NCI-H2227 (cell line): Measurements from ENCODE around the gene FRG2.
"Not testable (repeated sequence)": the region's sequence is repeated elsewhere in the genome, so short reads cannot be mapped to it uniquely, and the experiment has no call there.

Experiments used
- DNase-seq: peaks from one replicate; lab custom pipeline; 2025; ENCODE audit not compliant: unreplicated experiment; lab: John Stamatoyannopoulos, UW

The FRG2 gene

GRCh38 chr4:190027156-190027555 is at the start of gene FRG2:
FRG2 (minus strand) TSS chr4:190027256; CDS start chr4:190027204, 52 bp downstream.
- DNase-seq: not testable (repeated sequence)

GRCh38 chr4:190068351-190068750 is 41.3 kb upstream of the FRG2 start:
- DNase-seq: not testable (repeated sequence)

- DNase-seq: not testable (repeated sequence)
Observed at GRCh38 chr4:190064805-190065204, 37.7 kb upstream of the FRG2 start.

- not testable (repeated sequence) for DNase-seq
Observed at GRCh38 chr4:190064342-190064741, 37.3 kb upstream of the FRG2 start, which contains the start of gene DBET. DBET (plus strand) TSS chr4:190064502.

GRCh38 chr4:190058997-190059396 is 31.9 kb upstream of the FRG2 start:
- DNase-seq: not testable (repeated sequence)

GRCh38 chr4:190049378-190050239 is 22.6 kb upstream of the FRG2 start:
- not testable (repeated sequence) for DNase-seq

- not testable (repeated sequence) for DNase-seq
Observed at GRCh38 chr4:190047627-190048026, 20.6 kb upstream of the FRG2 start.

GRCh38 chr4:190040873-190041272 is 13.8 kb upstream of the FRG2 start:
- not testable (repeated sequence) for DNase-seq

- DNase-seq: not testable (repeated sequence)
Observed at GRCh38 chr4:190037704-190038388, 10.8 kb upstream of the FRG2 start.

- not testable (repeated sequence) for DNase-seq
Observed at GRCh38 chr4:190031264-190031663, 4.2 kb upstream of the FRG2 start.

GRCh38 chr4:190022614-190023281 is 4.3 kb downstream of the FRG2 start:
- not testable (repeated sequence) for DNase-seq

GRCh38 chr4:190021973-190022372 is 5.1 kb downstream of the FRG2 start:
- DNase-seq: not testable (repeated sequence)

GRCh38 chr4:190020790-190021717 is 6.0 kb downstream of the FRG2 start:
- DNase-seq: no peak

GRCh38 chr4:190019859-190020463 is 7.1 kb downstream of the FRG2 start:
- not testable (repeated sequence) for DNase-seq

GRCh38 chr4:190019023-190019858 is 7.8 kb downstream of the FRG2 start:
- DNase-seq: no peak

GRCh38 chr4:190018201-190018920 is 8.7 kb downstream of the FRG2 start:
- DNase-seq: no peak

- no peak for DNase-seq
Observed at GRCh38 chr4:190017357-190018200, 9.5 kb downstream of the FRG2 start.
